ENCODE data around the gene SPTA1.

DNA sequence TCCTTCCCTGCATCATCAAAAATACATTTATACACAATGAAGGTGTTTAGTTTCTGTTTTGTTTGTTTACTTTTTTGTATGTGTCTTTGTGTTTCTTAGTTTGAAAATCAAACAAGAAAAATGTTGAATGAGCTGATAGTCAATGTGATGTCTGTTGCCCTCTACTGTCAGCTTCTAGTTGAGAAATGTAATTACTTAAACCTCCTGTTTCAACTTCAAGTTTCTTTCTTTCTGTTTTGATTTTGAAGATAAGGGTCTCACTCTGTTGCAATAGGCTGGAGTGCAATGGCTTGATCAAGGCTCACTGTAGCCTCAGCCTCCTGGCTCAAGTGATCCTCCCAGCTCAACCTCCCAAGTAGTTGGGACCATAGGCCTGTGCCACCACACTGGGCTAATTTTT lies 37.5 kb downstream of the SPTA1 start:
- TF ChIP-seq POLR2AphosphoS5 (IDR thresholded peaks at IDR 0.05) (no peak), POLR2A (IDR thresholded peaks at IDR 0.05) (no peak), EP300 (IDR thresholded peaks at IDR 0.05) (no peak)
- TF ChIP-seq, protein P1, sequence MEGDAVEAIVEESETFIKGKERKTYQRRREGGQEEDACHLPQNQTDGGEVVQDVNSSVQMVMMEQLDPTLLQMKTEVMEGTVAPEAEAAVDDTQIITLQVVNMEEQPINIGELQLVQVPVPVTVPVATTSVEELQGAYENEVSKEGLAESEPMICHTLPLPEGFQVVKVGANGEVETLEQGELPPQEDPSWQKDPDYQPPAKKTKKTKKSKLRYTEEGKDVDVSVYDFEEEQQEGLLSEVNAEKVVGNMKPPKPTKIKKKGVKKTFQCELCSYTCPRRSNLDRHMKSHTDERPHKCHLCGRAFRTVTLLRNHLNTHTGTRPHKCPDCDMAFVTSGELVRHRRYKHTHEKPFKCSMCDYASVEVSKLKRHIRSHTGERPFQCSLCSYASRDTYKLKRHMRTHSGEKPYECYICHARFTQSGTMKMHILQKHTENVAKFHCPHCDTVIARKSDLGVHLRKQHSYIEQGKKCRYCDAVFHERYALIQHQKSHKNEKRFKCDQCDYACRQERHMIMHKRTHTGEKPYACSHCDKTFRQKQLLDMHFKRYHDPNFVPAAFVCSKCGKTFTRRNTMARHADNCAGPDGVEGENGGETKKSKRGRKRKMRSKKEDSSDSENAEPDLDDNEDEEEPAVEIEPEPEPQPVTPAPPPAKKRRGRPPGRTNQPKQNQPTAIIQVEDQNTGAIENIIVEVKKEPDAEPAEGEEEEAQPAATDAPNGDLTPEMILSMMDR (IDR thresholded peaks at IDR 0.05): no peak
